Measurements from ENCODE around the gene MPG. TPM values are rescaled to one million over a fixed set of nuclear protein-coding genes. Genes with fewer than 3 reads are reported as not detected.

Gene MPG
- polyA plus RNA-seq, 1 donor (not counting 4 experiments of a cell fraction or from before 2014, with no cell fraction given) = 22.7 TPM

DNA sequence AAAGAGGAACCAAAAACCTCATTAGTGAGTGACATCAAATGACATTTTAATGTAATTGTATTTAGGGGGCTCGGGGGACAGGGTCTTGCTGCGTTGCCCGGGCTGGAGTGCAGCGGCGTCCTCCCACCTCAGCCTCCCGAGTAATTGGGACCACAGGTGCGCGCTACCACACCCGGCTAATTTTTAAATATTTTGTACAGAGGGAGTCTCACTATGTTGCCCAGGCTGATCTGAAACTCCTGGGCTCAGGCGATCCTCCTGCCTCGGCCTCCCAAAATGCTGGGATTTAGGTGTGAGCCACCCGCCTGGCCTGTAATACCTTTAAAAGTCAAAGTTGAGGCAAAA is 23.8 kb upstream of the MPG start:
- H3K27me3 ChIP-seq (ENCODE audit: control insufficient read depth, extremely low read depth, insufficient read depth, low read length) = no peaks in the 10 kb centered on the region
- peaks cover 32% of the 10 kb centered on the region for H3K79me2 ChIP-seq (ENCODE audit: control insufficient read depth, insufficient read depth, low read length)
- no peaks in the 10 kb centered on the region for H3K9me3 ChIP-seq (ENCODE audit: control insufficient read depth, low read depth, low read length)
- DNase-seq (ENCODE audit: low read depth, low spot score) (no peak), FAIRE-seq (no peak)
- peak overlapping the region; percentile 85 for H3K4me2 ChIP-seq (ENCODE audit: control insufficient read depth, extremely low read depth, insufficient read depth, low read depth, low read length)
- peak overlapping the region; percentile 77 for H3K9ac ChIP-seq (ENCODE audit: control insufficient read depth, extremely low read depth, insufficient read depth, low read length)
- peaks cover 7% of the 10 kb centered on the region for H3K4me1 ChIP-seq (ENCODE audit: control insufficient read depth, extremely low read depth, insufficient read depth, low read length)
- H3K9me1 ChIP-seq (ENCODE audit: control insufficient read depth, extremely low read depth, insufficient read depth, low read length) = no peaks in the 10 kb centered on the region
- peak overlapping the region; percentile 94 for H2AFZ ChIP-seq (ENCODE audit: control insufficient read depth, low read length)
- H3K36me3 ChIP-seq (ENCODE audit: control insufficient read depth in 2 of 2, extremely low read depth in 1 of 2, insufficient read depth in 2 of 2, low read length in 2 of 2) = peaks cover 24 to 27% of the 10 kb centered on the region in 2 experiments
- dilution Hi-C loops (cut with MboI; ENCODE audit: extremely low pct_ligation_motif_present, low sequenced_read_pairs) = no loop called here
- H4K20me1 ChIP-seq (ENCODE audit: control insufficient read depth, extremely low read depth, insufficient read depth, low read length) = no peaks in the 10 kb centered on the region
- TF ChIP-seq CTCF (optimal IDR thresholded peaks at IDR 0.05 in 1 of 3, IDR thresholded peaks at IDR 0.05 in 1 of 3, conservative IDR thresholded peaks at IDR 0.05 in 1 of 3; ENCODE audit: extremely low read depth in 1 of 3, insufficient read depth in 2 of 3, low read length in 3 of 3) (no peak), EZH2 (IDR thresholded peaks at IDR 0.05; ENCODE audit: low read length) (no peak)
- H3K4me3 ChIP-seq (ENCODE audit: control insufficient read depth in 2 of 3, extremely low read depth in 1 of 3, insufficient read depth in 2 of 3, low read depth in 1 of 3, low read length in 3 of 3) = peak overlapping the region; percentile 87 to 91 (median 91)
- peak overlapping the region; percentile 31 for H3K27ac ChIP-seq (ENCODE audit: control insufficient read depth, insufficient read depth, low read length)

DNA sequence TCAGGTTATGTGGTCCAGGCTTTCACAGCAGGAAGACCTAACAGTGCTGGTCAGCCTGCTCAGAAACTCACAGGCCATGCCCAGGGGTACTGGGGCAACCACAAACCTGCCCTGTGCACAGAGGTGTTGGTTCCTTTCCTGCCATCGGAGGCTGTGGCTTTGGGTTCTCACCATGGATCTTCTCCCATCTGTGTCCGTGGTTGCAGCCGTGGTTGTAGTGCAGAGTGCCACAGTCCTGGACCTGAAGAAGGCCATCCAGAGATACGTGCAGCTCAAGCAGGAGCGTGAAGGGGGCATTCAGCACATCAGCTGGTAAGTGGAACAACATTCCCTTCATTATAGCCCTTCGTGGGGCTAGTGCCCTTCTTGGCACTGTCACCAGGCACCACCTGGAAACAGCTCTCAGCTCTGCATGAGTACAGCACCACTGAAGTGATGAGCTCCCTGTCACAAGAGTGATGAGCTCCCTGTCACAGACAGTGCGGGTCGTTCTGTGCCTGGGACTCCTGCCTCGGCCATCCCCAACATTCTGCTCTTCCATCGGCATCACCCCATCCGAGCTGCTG is 22.4 kb upstream of the MPG start:
- no peaks in the 10 kb centered on the region for H4K20me1 ChIP-seq (ENCODE audit: control insufficient read depth, extremely low read depth, insufficient read depth, low read length)
- DNase-seq (ENCODE audit: low read depth, low spot score) (no peak), FAIRE-seq (no peak)
- TF ChIP-seq EZH2 (IDR thresholded peaks at IDR 0.05; ENCODE audit: low read length) = no peak
- TF ChIP-seq CTCF (optimal IDR thresholded peaks at IDR 0.05 in 1 of 3, IDR thresholded peaks at IDR 0.05 in 1 of 3, conservative IDR thresholded peaks at IDR 0.05 in 1 of 3; ENCODE audit: extremely low read depth in 1 of 3, insufficient read depth in 2 of 3, low read length in 3 of 3) = no peak
- no peak overlapping the region for H3K27ac ChIP-seq (ENCODE audit: control insufficient read depth, insufficient read depth, low read length)
- peaks cover 29% of the 10 kb centered on the region for H3K79me2 ChIP-seq (ENCODE audit: control insufficient read depth, insufficient read depth, low read length)
- no peak overlapping the region for H3K4me2 ChIP-seq (ENCODE audit: control insufficient read depth, extremely low read depth, insufficient read depth, low read depth, low read length)
- dilution Hi-C loops (cut with MboI; ENCODE audit: extremely low pct_ligation_motif_present, low sequenced_read_pairs) = no loop called here
- H3K27me3 ChIP-seq (ENCODE audit: control insufficient read depth, extremely low read depth, insufficient read depth, low read length) = no peaks in the 10 kb centered on the region
- H3K4me1 ChIP-seq (ENCODE audit: control insufficient read depth, extremely low read depth, insufficient read depth, low read length) = peaks cover 7% of the 10 kb centered on the region
- H3K9ac ChIP-seq (ENCODE audit: control insufficient read depth, extremely low read depth, insufficient read depth, low read length) = no peak overlapping the region
- H3K9me1 ChIP-seq (ENCODE audit: control insufficient read depth, extremely low read depth, insufficient read depth, low read length) = no peaks in the 10 kb centered on the region
- no peak overlapping the region for H2AFZ ChIP-seq (ENCODE audit: control insufficient read depth, low read length)
- H3K9me3 ChIP-seq (ENCODE audit: control insufficient read depth, low read depth, low read length) = no peaks in the 10 kb centered on the region
- H3K36me3 ChIP-seq (ENCODE audit: control insufficient read depth in 2 of 2, extremely low read depth in 1 of 2, insufficient read depth in 2 of 2, low read length in 2 of 2) = peaks cover 30 to 39% of the 10 kb centered on the region in 2 experiments
- H3K4me3 ChIP-seq (ENCODE audit: control insufficient read depth in 2 of 3, extremely low read depth in 1 of 3, insufficient read depth in 2 of 3, low read depth in 1 of 3, low read length in 3 of 3) = no peak overlapping the region

Data from keratinocyte (primary cell).